T47D (cell line): ENCODE results near the gene LRRC58.

Experiments used
- DNase-seq, 2 experiments: peaks; one replicate each; pipeline versions ENCODE4 v3.0.0 to v3.0.0-alpha.2; 2011 to 2012; ENCODE audit warnings: low read depth in 1 of 2, low spot score in 1 of 2
- JUND ChIP-seq: IDR thresholded peaks from 2 replicates; pipeline ENCODE4 v1.6.1; 2012; ENCODE audit warnings: low read depth
- in situ Hi-C: cut with HindIII; loops from 2 replicates; pipeline ENCODE4 v1.10.0; 2016; ENCODE audit warnings: low sequenced_read_pairs, low pct_unique_long_range_greater_than_20kb

LRRC58 gene

DNA sequence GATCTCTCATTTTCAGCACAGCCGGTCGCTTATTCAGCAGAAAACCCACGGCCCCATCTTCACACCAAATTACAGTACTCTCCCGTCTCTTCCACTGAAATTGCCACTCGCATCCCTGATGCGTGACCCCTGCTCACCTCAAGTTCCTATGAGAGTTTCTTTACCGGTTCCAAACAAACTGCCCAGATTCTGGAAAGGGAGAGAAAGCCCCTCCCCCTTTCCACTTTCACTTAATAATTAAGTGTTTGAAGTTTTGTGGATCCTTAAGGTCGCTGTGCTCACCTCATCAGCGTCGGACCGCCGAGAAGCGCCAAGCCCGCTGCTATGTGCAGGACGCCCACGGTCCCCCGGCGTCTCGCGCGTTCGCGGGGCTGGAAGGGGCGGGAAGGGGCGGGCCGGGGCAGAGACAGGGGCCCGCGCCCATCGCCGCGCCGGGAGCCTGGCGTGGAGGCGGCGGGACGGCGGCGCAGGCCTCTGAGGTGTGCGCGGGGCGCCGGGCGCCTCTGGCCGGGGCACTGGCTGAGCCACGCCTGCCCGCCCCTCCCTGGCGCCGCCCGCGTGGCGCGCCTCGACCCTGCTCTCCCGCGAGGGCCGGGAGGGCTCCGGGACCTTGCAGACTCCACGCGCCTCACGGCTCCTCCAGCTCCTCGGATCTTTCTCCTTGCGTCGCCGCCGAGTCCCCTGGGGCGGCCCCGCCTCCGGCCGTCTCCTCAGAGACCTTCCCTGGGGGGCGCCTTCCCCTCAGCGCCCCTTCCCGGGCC lies 64.2 kb downstream of the LRRC58 start, which contains the start of gene GPR156:
Gene GPR156, minus strand, starts transcription at position 476 of the 761 bp plus-strand sequence. CDS start 41,124 bp downstream, outside the sequence.
- in situ Hi-C loops, result no loop called here
- TF ChIP-seq JUND, result no peak
- DNase-seq, result peak; percentile 44 to 49

DNA sequence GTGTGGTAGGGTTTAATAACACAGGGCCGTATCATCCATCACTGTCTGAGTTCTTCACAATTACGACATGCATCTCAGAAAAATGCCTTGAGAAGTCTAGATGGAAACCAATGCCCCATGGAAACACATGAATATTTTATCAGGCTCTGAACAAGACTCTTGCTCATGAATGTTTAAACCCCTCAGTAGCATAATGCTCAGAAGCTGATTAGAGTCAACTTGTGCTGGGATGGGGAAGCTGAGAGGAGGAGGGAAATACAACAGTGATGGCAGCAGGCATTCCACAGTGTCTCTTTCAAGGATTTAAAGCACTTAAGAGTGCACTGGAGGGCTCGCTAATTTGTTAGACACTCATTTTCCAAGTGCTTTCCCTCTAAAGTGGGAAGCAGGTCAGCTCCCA lies 67.9 kb downstream of the LRRC58 start:
- TF ChIP-seq JUND, result no peak
- in situ Hi-C loops, result no loop called here
- no peak for DNase-seq

DNA sequence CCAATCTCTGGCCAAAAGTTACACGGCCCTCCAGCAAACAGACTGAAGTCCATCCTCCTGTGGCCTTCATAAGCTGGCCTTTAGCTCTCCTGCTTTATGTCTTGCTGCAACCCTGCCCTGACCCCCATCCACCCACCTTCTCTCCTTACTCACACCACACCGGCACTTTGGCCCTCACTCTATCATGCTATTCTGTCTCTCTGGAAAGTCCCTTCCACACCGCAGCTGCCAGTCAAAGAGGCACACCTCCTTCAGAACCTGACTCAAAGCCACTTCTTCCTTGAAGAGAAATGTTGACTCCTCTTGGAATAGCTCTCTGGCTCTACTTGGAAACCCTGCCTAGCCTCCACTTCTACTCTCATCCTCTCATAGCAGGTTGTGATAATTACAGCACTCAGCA lies 68.6 kb downstream of the LRRC58 start:
- in situ Hi-C loops, result no loop called here
- no peak for TF ChIP-seq JUND

DNA sequence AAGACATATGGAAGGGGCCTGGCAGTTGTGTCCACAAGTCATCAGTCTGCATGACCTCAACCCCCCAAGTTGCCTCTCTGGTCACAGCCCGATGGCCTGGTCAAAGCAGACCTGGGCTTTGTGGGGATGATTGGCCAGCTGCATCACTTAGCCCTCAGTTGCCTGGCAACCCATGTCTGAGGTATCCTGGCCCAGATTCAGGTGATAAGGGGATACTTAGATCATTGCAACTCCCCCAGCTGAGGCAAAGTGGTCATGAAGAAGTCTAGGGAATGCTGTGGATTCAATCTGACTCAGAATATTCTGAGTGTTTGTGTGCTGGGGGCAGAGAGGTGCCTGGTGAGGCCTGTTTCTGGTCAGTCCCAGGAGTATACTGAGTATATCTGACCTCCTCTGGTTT lies 69.1 kb downstream of the LRRC58 start:
- in situ Hi-C loops, result no loop called here
- DNase-seq, result no peak
- no peak for TF ChIP-seq JUND

More for the DNA sequence above, 68.6 kb downstream of the LRRC58 start:
- DNase-seq, result no peak

DNA sequence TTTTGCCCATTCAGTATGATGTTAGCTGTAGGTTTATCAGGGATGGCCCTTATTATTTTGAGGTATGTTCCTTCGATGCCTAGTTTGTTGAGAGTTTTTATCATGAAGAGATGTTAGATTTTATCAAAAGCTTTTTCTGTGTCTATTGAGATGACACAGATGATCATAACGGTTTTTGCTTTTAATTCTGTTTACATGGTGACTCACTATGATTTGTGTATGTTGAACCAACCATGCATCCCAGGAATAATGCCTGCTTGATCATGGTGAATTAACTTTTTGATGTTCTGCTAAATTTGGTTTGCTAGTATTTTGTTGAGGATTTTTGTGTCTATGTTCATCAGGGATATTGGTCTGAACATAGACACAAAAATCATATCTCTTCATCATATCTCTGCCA lies 72.4 kb downstream of the LRRC58 start:
- in situ Hi-C loops, result no loop called here
- no peak for DNase-seq
- no peak for TF ChIP-seq JUND

DNA sequence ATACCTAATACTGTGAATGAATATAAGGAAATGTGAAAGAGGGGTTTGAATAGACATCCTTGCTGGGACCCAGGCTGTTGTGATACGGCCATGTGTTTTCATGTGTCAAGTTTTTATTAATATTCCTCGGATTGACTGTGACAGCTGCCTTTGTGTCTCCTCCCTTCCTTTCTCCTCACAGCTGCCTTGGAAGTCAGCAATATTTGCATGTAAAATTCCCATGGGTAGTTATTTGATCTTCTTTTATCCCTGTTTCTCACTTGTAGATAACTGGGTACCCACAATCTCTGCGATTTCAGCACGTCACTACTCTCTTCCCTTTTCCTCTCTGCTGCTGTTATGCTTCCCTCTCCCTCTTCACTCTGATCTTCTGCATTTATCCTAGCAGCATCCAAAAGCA lies 73.5 kb downstream of the LRRC58 start:
- no peak for DNase-seq
- in situ Hi-C loops, result no loop called here
- TF ChIP-seq JUND, result no peak

DNA sequence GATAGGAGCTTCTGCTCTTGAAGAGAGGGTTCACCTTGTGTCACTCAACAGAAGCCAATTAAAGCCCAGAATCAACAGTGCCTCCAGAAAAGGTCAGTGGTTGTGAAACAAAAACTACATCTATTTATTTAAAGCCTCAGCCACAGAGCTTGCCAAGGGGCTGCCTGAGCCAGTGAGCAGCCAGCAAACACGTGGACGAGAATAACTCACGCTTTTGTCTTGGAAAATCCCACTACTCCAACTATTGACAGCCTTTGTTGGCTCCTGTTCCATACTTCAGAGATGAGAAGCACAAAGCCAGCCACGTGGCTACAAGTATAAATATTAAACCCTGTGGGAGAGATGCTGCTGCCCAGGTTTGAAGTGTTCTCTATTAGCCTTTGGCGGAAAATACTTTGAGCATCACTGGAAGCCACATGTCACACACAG lies 74.4 kb downstream of the LRRC58 start:
- in situ Hi-C loops, result no loop called here
- peak in 1 of 2 experiments; percentile 12 for DNase-seq
- TF ChIP-seq JUND, result no peak
